A673 (cell line): ENCODE data around the gene UPF3B. TPM values are rescaled to one million over a fixed set of nuclear protein-coding genes. Genes with fewer than 3 reads are reported as not detected.

Source experiments
- BruUV-seq: library from RNA; stranded (reverse); fragments of 400-500 nt; replicated peaks from 2 replicates; lab custom pipeline; 2021; lab: Mats Ljungman, UMichigan
- CTCF ChIA-PET: fragments of 300-600 bp; sonication (Branson Sonifier 250); formaldehyde crosslinking; loops from one replicate; lab custom pipeline; 2022; ENCODE audit warnings: antibody characterized with exemption; lab: Charles Lee
- POLR2A ChIA-PET: fragments of 300-600 bp; sonication (Branson Sonifier 250); formaldehyde crosslinking; loops from one replicate; lab custom pipeline; 2022; ENCODE audit warnings: antibody characterized with exemption; ENCODE audit not compliant: low non-redundant PET; lab: Charles Lee
- DNase-seq: peaks from one replicate; pipeline ENCODE4 v3.0.0-alpha.2; 2015; ENCODE audit warnings: low spot score
- H3K27ac ChIP-seq: fragments of 200-600 bp; sonication (generic); 2 replicates; pipeline ENCODE4 v1.5.1; 2016; ENCODE audit warnings: mixed run types, low read depth, mild to moderate bottlenecking, mixed read lengths, antibody characterized with exemption, low read length; ENCODE audit not compliant: poor library complexity, severe bottlenecking
- H3K27me3 ChIP-seq: fragments of 200-600 bp; sonication (generic); replicated peaks from 2 replicates; pipeline ENCODE4 v1.6.1; 2017; ENCODE audit warnings: mixed run types, low read depth, mild to moderate bottlenecking, mixed read lengths, antibody characterized with exemption, low read length; ENCODE audit not compliant: insufficient read depth, poor library complexity
- H3K36me3 ChIP-seq: fragments of 200-600 bp; sonication (generic); 2 replicates; pipeline ENCODE4 v1.6.1; 2016; ENCODE audit warnings: mixed run types, mild to moderate bottlenecking, mixed read lengths, antibody characterized with exemption, low read length; ENCODE audit not compliant: insufficient read depth, poor library complexity, severe bottlenecking
- H3K4me1 ChIP-seq: fragments of 200-600 bp; sonication (generic); 2 replicates; pipeline ENCODE4 v1.6.1; 2017; ENCODE audit warnings: mixed run types, mild to moderate bottlenecking, mixed read lengths, antibody characterized with exemption, low read length; ENCODE audit not compliant: insufficient read depth, poor library complexity, severe bottlenecking
- H3K4me3 ChIP-seq: fragments of 200-600 bp; sonication (generic); 2 replicates; pipeline ENCODE4 v1.5.1; 2016; ENCODE audit warnings: low read depth, mixed run types, mild to moderate bottlenecking, mixed read lengths, low read length; ENCODE audit not compliant: poor library complexity, severe bottlenecking
- H3K9me3 ChIP-seq: fragments of 200-600 bp; sonication (generic); 2 replicates; pipeline ENCODE4 v1.6.1; 2016; ENCODE audit warnings: mixed run types, low read depth, mild to moderate bottlenecking, mixed read lengths, antibody characterized with exemption, low read length; ENCODE audit not compliant: poor library complexity, severe bottlenecking
- EZH2 ChIP-seq: fragments of 200-600 bp; sonication (generic); IDR thresholded peaks from 2 replicates; pipeline ENCODE4 v1.6.1; 2017; ENCODE audit warnings: borderline replicate concordance, low read depth, mild to moderate bottlenecking, mixed read lengths, antibody characterized with exemption, low read length; ENCODE audit not compliant: poor library complexity, severe bottlenecking
- intact Hi-C: fragments of 100-400 bp; cut with micrococcal nuclease; formaldehyde crosslinking; loops from one replicate; pipeline ENCODE4 v1.10.0; 2022; ENCODE audit not compliant: unreplicated experiment
- total RNA-seq: library from RNA; stranded (reverse); gene quantifications from 2 replicates; pipeline ENCODE4 v1.2.3, GENCODE V29; 2021
- TF ChIP-seq, protein P1 (sequence below): fragments of 300-800, 200-600 bp; sonication (generic); conservative IDR thresholded peaks from 2 replicates; pipeline ENCODE4 v1.5.1; 2017; ENCODE audit warnings: low read depth, mild to moderate bottlenecking, antibody characterized with exemption, low read length, moderate library complexity, mixed read lengths

Gene UPF3B
- total RNA-seq, 1 experiment from 2014 or later: 23.4 TPM

DNA sequence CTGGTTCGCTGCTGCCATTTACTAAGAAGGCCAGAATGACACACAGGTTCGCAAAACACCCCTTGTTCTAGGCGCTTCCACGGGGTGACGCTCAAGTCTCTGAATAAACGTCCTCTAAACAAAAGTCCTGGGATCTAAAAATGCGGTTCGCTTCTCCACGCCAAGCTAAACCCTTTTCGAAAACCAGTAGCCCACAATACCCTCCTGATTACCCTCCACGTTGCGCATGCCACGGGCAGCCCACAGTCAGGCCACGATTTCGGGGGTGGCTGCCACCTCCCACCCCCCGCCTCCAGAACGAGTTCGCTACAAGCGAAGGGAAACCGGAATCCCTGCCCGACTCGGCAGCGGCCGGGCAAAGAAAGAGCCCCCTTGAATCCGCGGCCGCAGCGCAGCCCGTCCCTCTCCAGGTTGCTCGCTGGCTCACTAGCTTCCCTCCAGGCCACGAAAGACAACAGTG lies 61.8 kb downstream of the UPF3B start:
- Histone ChIP-seq H3K9me3 (no peaks in the 10 kb centered on the region), H3K4me1 (no peaks in the 10 kb centered on the region), H3K27me3 (no peaks in the 10 kb centered on the region), H3K27ac (peak overlapping the region; percentile 90), H3K4me3 (peak overlapping the region; percentile 68), H3K36me3 (peaks cover 36% of the 10 kb centered on the region)
- CTCF ChIA-PET: interaction anchor here (0.7 kb wide), 1 partner anchor 33 kb away, joined by 8 read pairs; the partner anchor contains the start of gene SOWAHD
- no TSS peak for BruUV-seq
- POLR2A ChIA-PET: interaction anchor here (0.5 to 1.0 kb wide), 4 partner anchors 75 to 770 kb away, joined by 3 to 7 read pairs (median 6); partner anchors contain the start of genes NDUFA1 and RNF113A
- intact Hi-C loops: loop anchor here (5.0 kb wide), 1 partner anchor 81 kb away; the partner anchor contains the start of genes NDUFA1 and RNF113A
- peak; percentile 36 for DNase-seq
- TF ChIP-seq, protein P1, sequence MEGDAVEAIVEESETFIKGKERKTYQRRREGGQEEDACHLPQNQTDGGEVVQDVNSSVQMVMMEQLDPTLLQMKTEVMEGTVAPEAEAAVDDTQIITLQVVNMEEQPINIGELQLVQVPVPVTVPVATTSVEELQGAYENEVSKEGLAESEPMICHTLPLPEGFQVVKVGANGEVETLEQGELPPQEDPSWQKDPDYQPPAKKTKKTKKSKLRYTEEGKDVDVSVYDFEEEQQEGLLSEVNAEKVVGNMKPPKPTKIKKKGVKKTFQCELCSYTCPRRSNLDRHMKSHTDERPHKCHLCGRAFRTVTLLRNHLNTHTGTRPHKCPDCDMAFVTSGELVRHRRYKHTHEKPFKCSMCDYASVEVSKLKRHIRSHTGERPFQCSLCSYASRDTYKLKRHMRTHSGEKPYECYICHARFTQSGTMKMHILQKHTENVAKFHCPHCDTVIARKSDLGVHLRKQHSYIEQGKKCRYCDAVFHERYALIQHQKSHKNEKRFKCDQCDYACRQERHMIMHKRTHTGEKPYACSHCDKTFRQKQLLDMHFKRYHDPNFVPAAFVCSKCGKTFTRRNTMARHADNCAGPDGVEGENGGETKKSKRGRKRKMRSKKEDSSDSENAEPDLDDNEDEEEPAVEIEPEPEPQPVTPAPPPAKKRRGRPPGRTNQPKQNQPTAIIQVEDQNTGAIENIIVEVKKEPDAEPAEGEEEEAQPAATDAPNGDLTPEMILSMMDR: 0 out of 2 replicates have a peak, but pooled peaks have one; percentile 11
- TF ChIP-seq EZH2: no peak

DNA sequence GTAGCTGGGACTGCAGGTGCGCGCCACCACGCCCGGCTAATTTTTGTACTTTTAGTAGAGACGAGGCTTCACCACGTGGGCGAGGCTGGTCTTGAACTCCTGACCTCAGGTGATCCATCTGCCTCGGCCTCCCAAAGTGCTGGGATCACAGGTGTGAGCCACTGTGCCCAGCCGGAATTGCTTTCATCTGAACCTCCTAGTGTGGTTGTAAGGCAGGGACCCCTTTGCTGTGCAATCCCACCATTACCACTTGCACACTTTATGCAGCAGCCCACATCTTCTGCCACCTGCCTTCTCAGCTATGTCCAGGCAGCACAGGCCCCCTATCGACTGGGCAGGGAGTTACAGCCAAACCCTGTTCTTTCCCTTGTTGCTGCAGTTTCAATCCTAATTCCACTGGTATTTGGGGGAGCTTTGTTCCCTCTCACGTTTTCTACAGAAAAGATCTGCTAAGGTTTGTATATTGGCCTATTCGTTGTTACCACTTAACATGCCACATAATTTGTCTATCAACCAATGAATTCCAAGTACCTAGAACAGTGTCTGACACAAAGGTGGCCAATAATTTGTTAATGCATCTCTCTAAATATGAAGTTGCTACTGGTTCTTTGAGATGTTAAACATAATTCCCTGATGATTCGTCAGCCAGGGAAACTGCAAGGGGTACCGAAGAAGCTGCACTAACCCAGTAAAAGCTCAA lies 67.9 kb downstream of the UPF3B start:
- Histone ChIP-seq H3K36me3 (peaks cover 62% of the 10 kb centered on the region), H3K4me3 (no peak overlapping the region), H3K27ac (no peak overlapping the region), H3K27me3 (no peaks in the 10 kb centered on the region), H3K4me1 (no peaks in the 10 kb centered on the region), H3K9me3 (no peaks in the 10 kb centered on the region)
- DNase-seq: peak; percentile 57
- CTCF ChIA-PET: no interaction called here
- BruUV-seq: no TSS peak
- TF ChIP-seq EZH2: no peak
- TF ChIP-seq, protein P1: peak; percentile 62
- intact Hi-C loops: no loop called here
- POLR2A ChIA-PET: interaction anchor here (0.5 to 0.7 kb wide), 2 partner anchors 9 to 79 kb away, joined by 3 to 7 read pairs; no protein-coding TSS in a partner anchor

Other genes with a start within 250 kb of the UPF3B start
- gene NKRF, start 246.5 kb downstream of the UPF3B start, total RNA-seq: 18.8 and 22.1 TPM in 2 replicates
- 61.5 and 69.1 TPM in 2 replicates for gene SEPTIN6, start 159.8 kb downstream of the UPF3B start, total RNA-seq
- 0.20 TPM in 1 of 2 replicates, not detected in the other for gene SOWAHD, start 94.4 kb downstream of the UPF3B start, total RNA-seq
- gene RPL39, start 61.3 kb downstream of the UPF3B start, total RNA-seq: 1,626 and 1,742 TPM in 2 replicates
- gene RNF113A, start 18.8 kb upstream of the UPF3B start, total RNA-seq: 15.2 and 18.1 TPM in 2 replicates
- 111 and 123 TPM in 2 replicates for gene NDUFA1, start 18.9 kb upstream of the UPF3B start, total RNA-seq
- not detected in 2 replicates for gene AKAP14, start 42.9 kb upstream of the UPF3B start, total RNA-seq
- gene NKAP, start 90.8 kb upstream of the UPF3B start, total RNA-seq: 9.3 and 11.8 TPM in 2 replicates
- not detected in 2 replicates for gene RHOXF2B, start 224.7 kb upstream of the UPF3B start, total RNA-seq